ENCODE measurements around the gene STATH. TPM values are rescaled to one million over a fixed set of nuclear protein-coding genes. Genes with fewer than 3 reads are reported as not detected.
"Not testable (repeated sequence)": the region's sequence is repeated elsewhere in the genome, so short reads cannot be mapped to it uniquely, and the experiment has no call there.

STATH gene
- total RNA-seq, 1 experiment from 2014 or later, result not detected

DNA sequence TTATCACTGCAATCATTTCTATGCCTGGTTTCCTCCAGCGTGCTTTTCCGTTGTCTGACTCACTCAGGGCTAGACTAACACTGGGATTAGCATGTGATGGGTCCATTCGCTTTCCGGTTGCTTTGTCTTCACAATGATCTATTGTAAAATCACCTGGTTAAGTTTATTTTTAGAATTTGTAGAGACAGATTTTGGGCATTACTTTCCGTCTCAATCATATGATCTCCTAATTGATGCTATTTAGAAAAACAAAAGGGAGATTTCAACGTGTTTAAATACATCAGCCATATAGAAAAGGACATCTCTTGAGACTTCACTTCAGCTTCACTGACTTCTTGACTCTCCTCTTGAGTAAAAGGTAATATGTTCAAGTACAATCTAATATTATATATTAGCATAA is 54.4 kb downstream of the STATH start, which contains the start of gene HTN1:
Gene HTN1 (plus strand): TSS at position 301 of the 400 bp plus-strand sequence. CDS start 2,639 bp downstream, outside the sequence.
- not testable (repeated sequence) for DNase-seq (ENCODE audit: extremely low read depth, low read depth)

Other genes starting within 250 kb of the STATH start
- gene SULT1B1, start 235.3 kb upstream of the STATH start, total RNA-seq (2014; rRNA removed; shearing (Covaris generic)), result under 0.01 TPM in 1 of 2 replicates, not detected in the other
- not detected in 2 replicates for gene SULT1E1, start 135.8 kb upstream of the STATH start, total RNA-seq (2014; rRNA removed; shearing (Covaris generic))
- gene CSN1S1, start 64.9 kb upstream of the STATH start, total RNA-seq (2014; rRNA removed; shearing (Covaris generic)), result not detected in 2 replicates
- gene CSN2, start 30.2 kb upstream of the STATH start, total RNA-seq (2014; rRNA removed; shearing (Covaris generic)), result not detected in 2 replicates
- gene HTN3, start 32.5 kb downstream of the STATH start, total RNA-seq (2014; rRNA removed; shearing (Covaris generic)), result not detected in 2 replicates
- not detected in 2 replicates for gene HTN1, start 54.5 kb downstream of the STATH start, total RNA-seq (2014; rRNA removed; shearing (Covaris generic))
- not detected in 2 replicates for gene PRR27, start 158.3 kb downstream of the STATH start, total RNA-seq (2014; rRNA removed; shearing (Covaris generic))
- gene ODAM, start 199.8 kb downstream of the STATH start, total RNA-seq (2014; rRNA removed; shearing (Covaris generic)), result not detected in 2 replicates
- not detected in 2 replicates for gene FDCSP, start 230.2 kb downstream of the STATH start, total RNA-seq (2014; rRNA removed; shearing (Covaris generic))
- gene CSN3, start 246.6 kb downstream of the STATH start, total RNA-seq (2014; rRNA removed; shearing (Covaris generic)), result not detected in 2 replicates